PC-9 (cell line): ENCODE data around the gene HSPA1B. TPM values are rescaled to one million over a fixed set of nuclear protein-coding genes. Genes with fewer than 3 reads are reported as not detected.

ENCODE experiments used
- BruUV-seq: library from RNA; stranded (reverse); fragments of 400-500 nt; replicated peaks from 2 replicates; lab custom pipeline; 2021; lab: Mats Ljungman, UMichigan
- CTCF ChIA-PET: fragments of 300-600 bp; sonication (Branson Sonifier 250); formaldehyde crosslinking; loops from one replicate; lab custom pipeline; 2022; ENCODE audit warnings: antibody characterized with exemption; lab: Charles Lee
- POLR2A ChIA-PET: fragments of 300-600 bp; sonication (Branson Sonifier 250); formaldehyde crosslinking; loops from one replicate; lab custom pipeline; 2022; ENCODE audit warnings: antibody characterized with exemption; ENCODE audit not compliant: unreplicated experiment; lab: Charles Lee
- DNase-seq, 2 experiments: peaks; one replicate each; pipeline versions ENCODE4 v3.0.0 to v3.0.0-alpha.2; 2015 to 2022; ENCODE audit warnings: mixed read lengths in 1 of 2
- H2AFZ ChIP-seq: fragments of 200-600 bp; sonication (generic); 2 replicates; pipeline ENCODE4 v1.8.1; 2017; ENCODE audit warnings: antibody characterized with exemption
- H3F3A ChIP-seq: fragments of 200-600 bp; sonication (generic); 2 replicates; pipeline ENCODE4 v1.8.1; 2017; ENCODE audit warnings: antibody characterized with exemption, mild to moderate bottlenecking, low read depth; ENCODE audit not compliant: insufficient read depth
- H3K27ac ChIP-seq: fragments of 200-600 bp; sonication (generic); 2 replicates; pipeline ENCODE4 v1.6.1; 2016; ENCODE audit warnings: mixed run types
- H3K27me3 ChIP-seq: fragments of 200-600 bp; sonication (generic); 2 replicates; pipeline ENCODE4 v1.6.1; 2016; ENCODE audit warnings: low read depth, mixed run types; ENCODE audit not compliant: insufficient read depth
- H3K36me3 ChIP-seq: fragments of 200-600 bp; sonication (generic); 2 replicates; pipeline ENCODE4 v1.6.1; 2016; ENCODE audit warnings: low read depth, mixed run types
- H3K4me1 ChIP-seq: fragments of 200-600 bp; sonication (generic); replicated peaks from 2 replicates; pipeline ENCODE4 v1.6.1; 2016; ENCODE audit warnings: mixed run types; ENCODE audit not compliant: insufficient read depth
- H3K4me2 ChIP-seq: fragments of 200-600 bp; sonication (generic); 2 replicates; pipeline ENCODE4 v1.6.1; 2017; ENCODE audit warnings: mixed run types
- H3K4me3 ChIP-seq: fragments of 200-600 bp; sonication (generic); 2 replicates; pipeline ENCODE4 v1.6.1; 2016; ENCODE audit warnings: mixed run types
- H3K79me2 ChIP-seq: fragments of 200-600 bp; sonication (generic); 2 replicates; pipeline ENCODE4 v1.6.1; 2017; ENCODE audit warnings: low read depth, mixed run types
- H3K9me2 ChIP-seq: fragments of 200-600 bp; sonication (generic); 2 replicates; pipeline ENCODE4 v1.8.1; 2017; ENCODE audit warnings: mild to moderate bottlenecking; ENCODE audit not compliant: insufficient read depth
- H3K9me3 ChIP-seq: fragments of 200-600 bp; sonication (generic); 2 replicates; pipeline ENCODE4 v1.8.1; 2016; ENCODE audit warnings: low read depth; ENCODE audit not compliant: insufficient read depth
- H4K20me1 ChIP-seq: fragments of 200-600 bp; sonication (generic); 2 replicates; pipeline ENCODE4 v1.8.1; 2017; ENCODE audit not compliant: insufficient read depth
- EZH2 ChIP-seq: fragments of 200-600 bp; sonication (generic); IDR thresholded peaks from 2 replicates; pipeline ENCODE4 v1.8.0; 2017; ENCODE audit warnings: antibody characterized with exemption, low read depth
- intact Hi-C: fragments of 100-400 bp; cut with micrococcal nuclease; formaldehyde crosslinking; loops from one replicate; pipeline ENCODE4 v1.10.0; 2022; ENCODE audit not compliant: unreplicated experiment
- total RNA-seq: library from RNA; stranded (reverse); gene quantifications from 2 replicates; pipeline ENCODE4 v1.2.3, GENCODE V29; 2021
- TF ChIP-seq, protein P1 (sequence below): fragments of 200-600 bp; sonication (generic); conservative IDR thresholded peaks from 2 replicates; pipeline ENCODE4 v1.6.1; 2017; ENCODE audit warnings: mixed run types, antibody characterized with exemption, mild to moderate bottlenecking, moderate library complexity

Gene HSPA1B
- total RNA-seq, 1 experiment from 2014 or later, result 334 TPM

DNA sequence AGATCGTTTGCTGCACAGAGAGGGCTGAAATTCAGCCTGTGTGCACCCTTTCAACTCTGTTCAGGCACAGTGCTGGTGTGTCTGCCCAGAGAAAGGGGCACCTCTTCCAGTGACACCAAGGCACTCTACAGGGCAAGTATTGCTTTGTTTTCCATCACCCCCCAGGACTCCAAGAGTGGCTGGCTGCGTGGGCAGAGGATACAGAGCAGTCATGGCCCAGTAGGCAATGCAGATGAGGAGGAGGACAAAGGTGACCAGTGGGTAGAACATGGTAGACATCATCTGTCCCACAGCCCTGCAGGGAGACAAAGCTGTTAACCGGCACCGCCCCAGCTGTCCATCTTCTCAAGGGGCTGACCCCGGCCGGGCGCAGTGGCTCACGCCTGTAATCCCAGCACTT, 41.8 kb downstream of the HSPA1B start:
- peaks cover 24% of the 10 kb centered on the region for H3K4me1 ChIP-seq
- no peaks in the 10 kb centered on the region for H3K9me3 ChIP-seq
- DNase-seq, result no peak
- no peak overlapping the region for H3K27ac ChIP-seq
- POLR2A ChIA-PET, result no interaction called here
- intact Hi-C loops, result no loop called here
- no peak for TF ChIP-seq EZH2
- TF ChIP-seq, protein P1, sequence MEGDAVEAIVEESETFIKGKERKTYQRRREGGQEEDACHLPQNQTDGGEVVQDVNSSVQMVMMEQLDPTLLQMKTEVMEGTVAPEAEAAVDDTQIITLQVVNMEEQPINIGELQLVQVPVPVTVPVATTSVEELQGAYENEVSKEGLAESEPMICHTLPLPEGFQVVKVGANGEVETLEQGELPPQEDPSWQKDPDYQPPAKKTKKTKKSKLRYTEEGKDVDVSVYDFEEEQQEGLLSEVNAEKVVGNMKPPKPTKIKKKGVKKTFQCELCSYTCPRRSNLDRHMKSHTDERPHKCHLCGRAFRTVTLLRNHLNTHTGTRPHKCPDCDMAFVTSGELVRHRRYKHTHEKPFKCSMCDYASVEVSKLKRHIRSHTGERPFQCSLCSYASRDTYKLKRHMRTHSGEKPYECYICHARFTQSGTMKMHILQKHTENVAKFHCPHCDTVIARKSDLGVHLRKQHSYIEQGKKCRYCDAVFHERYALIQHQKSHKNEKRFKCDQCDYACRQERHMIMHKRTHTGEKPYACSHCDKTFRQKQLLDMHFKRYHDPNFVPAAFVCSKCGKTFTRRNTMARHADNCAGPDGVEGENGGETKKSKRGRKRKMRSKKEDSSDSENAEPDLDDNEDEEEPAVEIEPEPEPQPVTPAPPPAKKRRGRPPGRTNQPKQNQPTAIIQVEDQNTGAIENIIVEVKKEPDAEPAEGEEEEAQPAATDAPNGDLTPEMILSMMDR, result no peak
- peaks cover 13% of the 10 kb centered on the region for H3F3A ChIP-seq
- no peaks in the 10 kb centered on the region for H3K9me2 ChIP-seq
- H3K79me2 ChIP-seq, result no peaks in the 10 kb centered on the region
- CTCF ChIA-PET, result no interaction called here
- no peaks in the 10 kb centered on the region for H3K27me3 ChIP-seq
- no peak overlapping the region for H3K4me3 ChIP-seq
- no TSS peak for BruUV-seq
- no peaks in the 10 kb centered on the region for H3K36me3 ChIP-seq
- no peak overlapping the region for H2AFZ ChIP-seq
- H4K20me1 ChIP-seq, result no peaks in the 10 kb centered on the region
- no peak overlapping the region for H3K4me2 ChIP-seq

DNA sequence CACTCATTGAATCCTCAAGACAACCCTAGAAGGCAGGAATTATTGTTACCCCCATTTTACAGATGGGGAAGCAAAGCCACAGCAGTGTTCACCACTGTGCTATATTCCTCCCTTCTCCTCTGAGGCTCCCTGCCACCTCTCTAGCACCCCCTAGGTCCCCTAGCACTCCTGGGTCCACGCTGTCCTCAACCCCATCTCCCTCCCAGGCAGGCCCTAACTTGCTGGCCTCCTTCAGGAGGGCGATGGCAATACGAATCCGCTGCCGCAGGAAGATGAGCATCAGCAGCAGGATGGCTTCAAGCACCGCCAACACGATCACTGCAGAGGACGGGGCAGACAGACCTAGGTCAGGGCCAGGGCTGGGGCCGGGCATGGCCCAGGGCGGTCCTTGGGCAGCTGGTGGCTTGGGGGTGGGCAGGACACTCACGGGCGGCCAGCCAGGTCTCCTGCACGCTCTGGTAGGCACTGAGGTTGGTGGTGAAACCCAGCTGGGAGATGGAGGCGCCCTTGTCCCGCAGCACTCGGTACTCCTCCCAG, 42.9 kb downstream of the HSPA1B start:
- CTCF ChIA-PET, result no interaction called here
- intact Hi-C loops, result loop anchor here (10.0 kb wide), 1 partner anchor 186 kb away; the partner anchor contains the start of gene LY6G5C
- no peak for DNase-seq
- Histone ChIP-seq H3K27ac (no peak overlapping the region), H3F3A (peaks cover 16% of the 10 kb centered on the region), H3K36me3 (no peaks in the 10 kb centered on the region), H3K4me3 (no peak overlapping the region), H4K20me1 (no peaks in the 10 kb centered on the region), H3K4me1 (peaks cover 24% of the 10 kb centered on the region), H2AFZ (no peak overlapping the region), H3K79me2 (no peaks in the 10 kb centered on the region), H3K9me3 (no peaks in the 10 kb centered on the region), H3K27me3 (no peaks in the 10 kb centered on the region), H3K9me2 (no peaks in the 10 kb centered on the region), H3K4me2 (no peak overlapping the region)
- TF ChIP-seq EZH2, result no peak
- POLR2A ChIA-PET, result no interaction called here
- no TSS peak for BruUV-seq

DNA sequence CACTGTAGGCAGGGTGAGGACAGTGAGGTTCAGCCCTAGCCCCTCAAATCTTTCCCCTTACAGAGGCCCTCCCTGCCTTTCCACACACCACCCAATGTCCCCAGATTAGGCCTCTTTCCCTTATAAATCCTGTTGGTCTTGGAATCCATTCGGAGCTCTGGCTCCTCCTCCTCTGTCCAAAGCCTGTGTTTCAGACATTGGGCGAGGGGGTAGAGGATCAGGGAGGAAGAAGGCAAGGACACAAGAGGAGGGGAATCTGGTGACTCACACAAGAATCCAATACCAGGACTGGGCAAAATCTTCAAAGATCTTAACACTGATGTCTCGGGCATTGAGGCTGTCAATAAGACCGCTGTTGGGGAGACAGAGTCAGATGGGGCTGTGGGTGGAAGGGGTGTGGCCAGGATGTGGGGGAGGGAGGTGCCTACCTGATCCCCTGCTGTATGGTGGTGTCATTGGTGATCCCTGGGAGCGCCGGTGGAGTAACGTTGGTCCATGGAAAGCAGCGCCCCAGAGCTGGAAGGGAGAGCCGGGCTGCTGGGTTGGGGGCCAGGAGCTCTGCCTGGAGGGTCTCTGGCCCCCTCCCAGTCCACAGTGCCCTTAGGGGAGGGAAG, 43.6 kb downstream of the HSPA1B start:
- Histone ChIP-seq H3K79me2 (no peaks in the 10 kb centered on the region), H4K20me1 (no peaks in the 10 kb centered on the region), H3K27ac (no peak overlapping the region), H3K27me3 (no peaks in the 10 kb centered on the region), H3K36me3 (no peaks in the 10 kb centered on the region), H3K4me2 (no peak overlapping the region), H3K4me1 (peaks cover 22% of the 10 kb centered on the region), H2AFZ (no peak overlapping the region), H3K4me3 (no peak overlapping the region), H3F3A (peaks cover 18% of the 10 kb centered on the region), H3K9me2 (no peaks in the 10 kb centered on the region), H3K9me3 (no peaks in the 10 kb centered on the region)
- no peak for DNase-seq
- no TSS peak for BruUV-seq
- ChIA-PET CTCF (no interaction called here), POLR2A (no interaction called here)
- intact Hi-C loops, result loop anchor here (10.0 kb wide), 1 partner anchor 186 kb away; the partner anchor contains the start of gene LY6G5C
- TF ChIP-seq EZH2, result no peak
- TF ChIP-seq, protein P1, result no peak
